Esophagus squamous epithelium (tissue), 5 donors: ENCODE results near the gene PPP1R12A. TPM values are rescaled to one million over a fixed set of nuclear protein-coding genes. Genes with fewer than 3 reads are reported as not detected.

Experiments used
- DNase-seq: peaks from one replicate; lab custom pipeline; 2025; lab: John Stamatoyannopoulos, UW
- H3K27ac ChIP-seq, 4 donors: fragments of 200-600 bp; sonication (generic); one replicate each; pipeline ENCODE4 v1.5.1; 2016 to 2019; ENCODE audit warnings: mild to moderate bottlenecking in 1 of 4
- H3K27me3 ChIP-seq, 4 donors: fragments of 200-600 bp; sonication (generic); 1 replicate in 3 of 4; 2 replicates in 1 of 4; pipeline versions ENCODE4 v1.5.1 to v1.6.0; 2017 to 2021; ENCODE audit warnings: antibody characterized with exemption in 1 of 4
- H3K36me3 ChIP-seq, 3 donors: fragments of 200-600 bp; sonication (generic); one replicate each; pipeline ENCODE4 v1.5.1; 2016 to 2019
- H3K4me1 ChIP-seq, 3 donors: fragments of 200-600 bp; sonication (generic); one replicate each; pipeline ENCODE4 v1.5.1; 2017 to 2019
- H3K4me3 ChIP-seq, 4 donors: fragments of 200-600 bp; sonication (generic); 1 replicate in 3 of 4; 2 replicates in 1 of 4; pipeline ENCODE4 v1.5.1; 2016 to 2019; ENCODE audit warnings: mild to moderate bottlenecking in 2 of 4, moderate library complexity in 1 of 4
- H3K9me3 ChIP-seq, 3 donors: fragments of 200-600 bp; sonication (generic); one replicate each; pipeline ENCODE4 v1.5.1; 2016 to 2019
- POLR2A ChIP-seq, 4 donors: fragments of 450-650 bp; IDR thresholded peaks; one replicate each; pipeline ENCODE4 v1.6.1; 2017; ENCODE audit warnings: antibody characterized with exemption in 4 of 4, mild to moderate bottlenecking in 4 of 4, moderate library complexity in 3 of 4
- WGBS, 2 donors: methylation state at CpG; one replicate each; pipeline ENCODE4 v1.1.5; 2018; 5-methylcytosine and 5-hydroxymethylcytosine counted together
- intact Hi-C: fragments of 100-400 bp; cut with DNase I; formaldehyde crosslinking; loops from one replicate; pipeline ENCODE4 v1.15.0; 2022
- total RNA-seq, 4 donors: library from RNA; depleted of rRNA; stranded (reverse); fragments of >200 nt; gene quantifications; one replicate each; pipeline ENCODE4 v1.1.0, GENCODE V29; 2016
- TF ChIP-seq, protein P1 (sequence below), 6 experiments: fragments of 450-650 bp in 4 of 6; fragments of 200-600 bp in 2 of 6; sonication (generic) in 2 of 6; IDR thresholded peaks; one replicate each; pipeline ENCODE4 v1.5.1; 2016 to 2019; ENCODE audit warnings: antibody characterized with exemption in 6 of 6, mild to moderate bottlenecking in 4 of 6, moderate library complexity in 4 of 6
- donor health status: DM: yes; HTN: yes; CAD: no.

The PPP1R12A gene
- total RNA-seq, 4 donors from 2014 or later = 25.7 to 165 (median 60.8) TPM

DNA sequence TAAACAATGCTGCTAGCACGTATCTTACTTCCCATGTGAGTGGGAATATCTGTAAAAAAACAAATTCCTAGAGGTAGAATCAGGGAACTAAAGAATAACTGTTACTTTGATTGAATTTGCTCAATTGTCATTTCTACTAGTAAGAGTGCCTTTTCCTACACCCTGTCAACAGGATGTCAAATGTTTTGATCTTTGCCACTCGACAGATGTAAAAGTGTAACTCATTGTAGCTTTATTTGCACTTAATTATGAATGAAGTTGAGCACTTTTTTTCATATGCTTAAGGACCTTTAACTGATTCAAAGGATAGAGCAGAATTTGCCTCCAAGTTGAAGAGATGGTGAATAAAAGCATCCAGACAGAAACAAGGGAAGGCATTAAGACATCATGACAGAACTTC is 104.5 kb downstream of the PPP1R12A start:
- Histone ChIP-seq H3K4me3 (no peak overlapping the region), H3K27ac (no peak overlapping the region), H3K36me3 (peaks cover 0 to 37% (median 0%) of the 10 kb centered on the region in 3 donors), H3K9me3 (no peaks in the 10 kb centered on the region), H3K4me1 (peaks cover 0 to 43% (median 5%) of the 10 kb centered on the region in 3 donors), H3K27me3 (no peaks in the 10 kb centered on the region)
- 45 to 64% methylated on average over 2 of the region's 2 CpGs for WGBS, 2 donors
- no peak for DNase-seq
- TF ChIP-seq, protein P1, sequence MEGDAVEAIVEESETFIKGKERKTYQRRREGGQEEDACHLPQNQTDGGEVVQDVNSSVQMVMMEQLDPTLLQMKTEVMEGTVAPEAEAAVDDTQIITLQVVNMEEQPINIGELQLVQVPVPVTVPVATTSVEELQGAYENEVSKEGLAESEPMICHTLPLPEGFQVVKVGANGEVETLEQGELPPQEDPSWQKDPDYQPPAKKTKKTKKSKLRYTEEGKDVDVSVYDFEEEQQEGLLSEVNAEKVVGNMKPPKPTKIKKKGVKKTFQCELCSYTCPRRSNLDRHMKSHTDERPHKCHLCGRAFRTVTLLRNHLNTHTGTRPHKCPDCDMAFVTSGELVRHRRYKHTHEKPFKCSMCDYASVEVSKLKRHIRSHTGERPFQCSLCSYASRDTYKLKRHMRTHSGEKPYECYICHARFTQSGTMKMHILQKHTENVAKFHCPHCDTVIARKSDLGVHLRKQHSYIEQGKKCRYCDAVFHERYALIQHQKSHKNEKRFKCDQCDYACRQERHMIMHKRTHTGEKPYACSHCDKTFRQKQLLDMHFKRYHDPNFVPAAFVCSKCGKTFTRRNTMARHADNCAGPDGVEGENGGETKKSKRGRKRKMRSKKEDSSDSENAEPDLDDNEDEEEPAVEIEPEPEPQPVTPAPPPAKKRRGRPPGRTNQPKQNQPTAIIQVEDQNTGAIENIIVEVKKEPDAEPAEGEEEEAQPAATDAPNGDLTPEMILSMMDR (IDR thresholded peaks at IDR 0.05) = no peak
- no peak for TF ChIP-seq POLR2A (IDR thresholded peaks at IDR 0.05)
- intact Hi-C loops = no loop called here

DNA sequence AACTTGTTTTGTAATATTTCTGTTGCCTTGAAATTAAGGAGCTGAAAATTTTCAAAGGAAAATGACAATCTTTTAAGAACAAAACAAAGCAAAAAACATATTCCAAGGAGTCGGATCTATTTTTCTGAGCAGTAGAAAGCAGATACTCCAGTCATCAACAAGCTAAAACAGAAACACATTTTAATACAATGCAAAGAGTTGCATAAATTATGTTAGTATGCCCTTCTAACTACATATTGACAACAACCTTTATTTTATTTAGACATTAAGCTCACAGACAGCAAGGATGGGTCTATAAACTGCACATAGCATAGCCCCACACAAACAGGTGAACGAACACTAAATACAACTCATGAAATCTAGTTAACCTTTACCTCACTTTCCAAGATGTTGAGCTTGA is 106.0 kb downstream of the PPP1R12A start:
- Histone ChIP-seq H3K4me1 (peaks cover 0 to 27% (median 0%) of the 10 kb centered on the region in 3 donors), H3K9me3 (no peaks in the 10 kb centered on the region), H3K36me3 (peaks cover 0 to 37% (median 0%) of the 10 kb centered on the region in 3 donors), H3K27ac (no peak overlapping the region), H3K27me3 (no peaks in the 10 kb centered on the region), H3K4me3 (no peak overlapping the region)
- TF ChIP-seq, protein P1 (IDR thresholded peaks at IDR 0.05) = no peak
- TF ChIP-seq POLR2A (IDR thresholded peaks at IDR 0.05) = no peak
- intact Hi-C loops = no loop called here
- WGBS, 2 donors = 91 to 95% methylated on average over 2 of the region's 2 CpGs
- DNase-seq = no peak

DNA sequence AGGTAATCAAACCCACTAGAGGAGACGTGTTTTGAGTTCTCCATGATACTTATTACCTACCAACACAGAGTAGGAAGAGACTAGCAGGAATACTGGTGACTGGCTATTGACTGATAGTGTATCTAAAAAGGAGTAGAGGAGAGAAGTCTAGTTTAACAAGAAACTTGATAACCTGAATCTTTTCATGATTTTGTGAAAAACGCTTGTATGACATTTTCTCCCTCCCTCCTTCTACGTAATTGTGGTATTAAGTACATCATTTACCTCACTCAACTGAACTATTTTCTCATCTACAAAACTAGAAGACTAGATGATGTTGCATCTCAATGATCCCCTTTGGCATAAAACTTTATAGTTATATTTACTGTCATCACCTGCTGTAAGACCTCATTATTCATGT is 107.4 kb downstream of the PPP1R12A start:
- peaks cover 0 to 27% (median 0%) of the 10 kb centered on the region in 3 donors for H3K4me1 ChIP-seq
- no peak overlapping the region for H3K27ac ChIP-seq
- H3K9me3 ChIP-seq = no peaks in the 10 kb centered on the region
- H3K4me3 ChIP-seq = no peak overlapping the region
- WGBS, 2 donors = 93 to 95% methylated on average over 3 of the region's 3 CpGs
- peaks cover 0 to 37% (median 0%) of the 10 kb centered on the region in 3 donors for H3K36me3 ChIP-seq
- DNase-seq = no peak
- intact Hi-C loops = no loop called here
- TF ChIP-seq, protein P1 (IDR thresholded peaks at IDR 0.05) = no peak
- no peak for TF ChIP-seq POLR2A (IDR thresholded peaks at IDR 0.05)
- H3K27me3 ChIP-seq = no peaks in the 10 kb centered on the region

DNA sequence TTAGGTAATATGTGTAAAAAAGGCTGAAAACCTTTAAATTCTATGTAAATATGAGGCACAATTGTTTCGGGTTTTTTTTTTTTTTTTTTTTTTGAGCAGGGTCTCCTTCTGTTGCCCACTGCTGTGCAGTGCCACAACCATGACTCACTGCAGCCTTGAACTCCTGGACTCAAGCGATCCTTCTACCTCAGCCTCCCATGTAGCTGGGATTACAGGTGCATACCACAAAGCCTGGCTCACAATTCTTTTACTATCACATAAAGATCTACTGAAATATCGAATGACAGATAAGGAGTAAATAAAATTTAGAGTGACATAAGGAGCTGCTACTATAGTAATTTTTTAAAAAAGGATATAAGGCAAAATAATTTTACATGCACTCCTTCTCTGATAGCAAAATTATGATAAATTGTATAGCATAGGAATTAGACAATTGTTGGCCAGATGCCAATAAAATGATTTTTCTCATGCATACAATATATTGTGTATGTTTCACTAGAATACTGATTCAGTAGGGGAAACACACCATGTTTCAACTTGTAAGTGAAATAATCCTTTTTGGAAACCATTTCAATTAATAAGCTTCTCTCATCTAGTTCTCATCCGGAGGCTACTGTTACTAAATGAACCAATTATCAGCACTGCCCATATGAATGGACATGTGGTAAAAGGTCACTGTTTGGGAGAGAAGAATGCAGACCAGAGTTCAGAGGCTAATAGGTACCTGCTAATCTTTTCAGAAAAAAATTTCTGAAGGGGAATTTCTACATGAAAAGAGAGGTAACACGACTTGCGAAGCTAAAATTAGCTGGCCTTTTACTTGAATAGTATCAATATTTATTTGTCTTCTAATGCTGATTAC is 108.4 kb downstream of the PPP1R12A start:
- 79 to 90% methylated on average over 6 of the region's 6 CpGs for WGBS, 2 donors
- peaks cover 0 to 30% (median 0%) of the 10 kb centered on the region in 3 donors for H3K36me3 ChIP-seq
- DNase-seq = no peak
- no peaks in the 10 kb centered on the region for H3K9me3 ChIP-seq
- H3K4me1 ChIP-seq = peaks cover 0 to 20% (median 0%) of the 10 kb centered on the region in 3 donors
- no peak overlapping the region for H3K27ac ChIP-seq
- TF ChIP-seq POLR2A (IDR thresholded peaks at IDR 0.05) = no peak
- TF ChIP-seq, protein P1 (IDR thresholded peaks at IDR 0.05) = no peak
- intact Hi-C loops = no loop called here
- H3K4me3 ChIP-seq = no peak overlapping the region
- no peaks in the 10 kb centered on the region for H3K27me3 ChIP-seq

DNA sequence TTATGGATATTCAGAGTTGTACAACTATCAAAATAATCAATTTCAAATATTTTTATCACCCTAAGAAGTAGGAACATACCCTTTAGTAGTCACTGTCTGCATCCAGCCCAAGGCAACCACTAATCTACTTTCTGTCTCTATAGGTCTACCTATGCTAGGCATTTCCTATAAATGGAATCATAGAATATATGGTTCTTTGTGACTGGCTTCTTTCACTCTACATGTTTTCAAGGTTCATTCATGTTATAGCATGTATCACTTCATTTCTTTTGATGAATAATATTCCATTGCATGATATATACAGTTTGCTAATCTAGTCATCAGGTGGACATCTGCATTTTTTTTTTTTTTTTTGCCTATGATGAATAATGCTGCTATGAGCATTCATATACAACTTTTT is 112.4 kb downstream of the PPP1R12A start:
- Histone ChIP-seq H3K27me3 (no peaks in the 10 kb centered on the region), H3K27ac (no peak overlapping the region), H3K4me3 (no peak overlapping the region), H3K36me3 (peaks cover 0 to 44% (median 6%) of the 10 kb centered on the region in 3 donors), H3K4me1 (peaks cover 0 to 22% (median 0%) of the 10 kb centered on the region in 3 donors), H3K9me3 (no peaks in the 10 kb centered on the region)
- intact Hi-C loops = no loop called here
- DNase-seq = no peak
- no peak for TF ChIP-seq POLR2A (IDR thresholded peaks at IDR 0.05)
- TF ChIP-seq, protein P1 (IDR thresholded peaks at IDR 0.05) = no peak
